TTC549 (cell line): ENCODE results near the gene GLYATL3.

Experiments used
- FAIRE-seq: peaks from 2 replicates; lab custom pipeline; 2012; peaks lifted over from hg19 to GRCh38; lab: Jason Lieb, UNC

The GLYATL3 gene

GRCh38 chr6:49548613-49549304 lies 49.0 kb downstream of the GLYATL3 start:
- FAIRE-seq: no peak

- FAIRE-seq: no peak
These were observed 50.2 kb downstream of the GLYATL3 start for GRCh38 chr6:49549691-49550491.

GRCh38 chr6:49550492-49551077 lies 50.9 kb downstream of the GLYATL3 start, which contains the start of gene C6orf141:
TSS of gene C6orf141 (plus strand) at chr6:49550668. CDS start at chr6:49550793, 125 bp downstream.
- no peak for FAIRE-seq

GRCh38 chr6:49551078-49551865 lies 51.5 kb downstream of the GLYATL3 start:
- no peak for FAIRE-seq

GRCh38 chr6:49551866-49552129 lies 52.1 kb downstream of the GLYATL3 start:
- FAIRE-seq: no peak

- FAIRE-seq: no peak
These were observed 52.9 kb downstream of the GLYATL3 start for GRCh38 chr6:49552596-49552995.

GRCh38 chr6:49553384-49553783 lies 53.7 kb downstream of the GLYATL3 start:
- no peak for FAIRE-seq

GRCh38 chr6:49555951-49556350 lies 56.2 kb downstream of the GLYATL3 start:
- no peak for FAIRE-seq

- no peak for FAIRE-seq
These were observed 56.7 kb downstream of the GLYATL3 start for GRCh38 chr6:49556429-49556837.

GRCh38 chr6:49557177-49557576 lies 57.5 kb downstream of the GLYATL3 start:
- no peak for FAIRE-seq

GRCh38 chr6:49558238-49558637 lies 58.5 kb downstream of the GLYATL3 start:
- FAIRE-seq: no peak

GRCh38 chr6:49563006-49563886 lies 63.5 kb downstream of the GLYATL3 start:
- no peak for FAIRE-seq

GRCh38 chr6:49564552-49564951 lies 64.8 kb downstream of the GLYATL3 start:
- FAIRE-seq: no peak

GRCh38 chr6:49565261-49565660 lies 65.5 kb downstream of the GLYATL3 start:
- no peak for FAIRE-seq

- no peak for FAIRE-seq
These were observed 66.1 kb downstream of the GLYATL3 start for GRCh38 chr6:49565855-49566254.

GRCh38 chr6:49570474-49571079 lies 70.9 kb downstream of the GLYATL3 start:
- FAIRE-seq: no peak

- FAIRE-seq: no peak
These were observed 76.9 kb downstream of the GLYATL3 start for GRCh38 chr6:49576618-49577017.
